Activated T-cell treated with anti-CD3 and anti-CD28 coated beads, Interleukin-2, amount 50 U/mL, for 1 hour (primary cell): Measurements from ENCODE around the gene CTAGE1.
"Not testable (repeated sequence)": the region's sequence is repeated elsewhere in the genome, so short reads cannot be mapped to it uniquely, and the experiment has no call there.

Source experiments
- DNase-seq: peaks from one replicate; pipeline ENCODE4 v3.0.0-alpha.2; 2020

CTAGE1 gene

GRCh38 chr18:22417496-22418188 is at the start of gene CTAGE1:
Gene CTAGE1, minus strand, starts transcription at chr18:22417915. Its CDS starts 104 bp downstream, at chr18:22417811.
- DNase-seq, result no peak

GRCh38 chr18:22466608-22467395 is 49.1 kb upstream of the CTAGE1 start:
- no peak for DNase-seq

- no peak for DNase-seq
These were observed 48.2 kb upstream of the CTAGE1 start for GRCh38 chr18:22465859-22466457.

GRCh38 chr18:22463076-22463475 is 45.4 kb upstream of the CTAGE1 start:
- DNase-seq, result no peak

GRCh38 chr18:22459491-22459890 is 41.8 kb upstream of the CTAGE1 start:
- no peak for DNase-seq

- no peak for DNase-seq
These were observed 39.8 kb upstream of the CTAGE1 start for GRCh38 chr18:22457524-22457923.

- DNase-seq, result no peak
These were observed 38.8 kb upstream of the CTAGE1 start for GRCh38 chr18:22456547-22456946.

GRCh38 chr18:22456116-22456480 is 38.4 kb upstream of the CTAGE1 start:
- no peak for DNase-seq

GRCh38 chr18:22455425-22456115 is 37.9 kb upstream of the CTAGE1 start:
- no peak for DNase-seq

GRCh38 chr18:22453315-22453714 is 35.6 kb upstream of the CTAGE1 start:
- DNase-seq, result no peak

- DNase-seq, result no peak
These were observed 34.5 kb upstream of the CTAGE1 start for GRCh38 chr18:22452226-22452668.

- DNase-seq, result no peak
These were observed 34.1 kb upstream of the CTAGE1 start for GRCh38 chr18:22451796-22452195.

GRCh38 chr18:22450766-22451165 is 33.1 kb upstream of the CTAGE1 start:
- not testable (repeated sequence) for DNase-seq

- DNase-seq, result not testable (repeated sequence)
These were observed 32.6 kb upstream of the CTAGE1 start for GRCh38 chr18:22450318-22450717.

GRCh38 chr18:22449753-22450152 is 32.0 kb upstream of the CTAGE1 start:
- not testable (repeated sequence) for DNase-seq

- no peak for DNase-seq
These were observed 30.5 kb upstream of the CTAGE1 start for GRCh38 chr18:22448238-22448637.

GRCh38 chr18:22447792-22448191 is 30.1 kb upstream of the CTAGE1 start:
- DNase-seq, result no peak

- no peak for DNase-seq
These were observed 29.2 kb upstream of the CTAGE1 start for GRCh38 chr18:22446911-22447310.

- DNase-seq, result no peak
These were observed 28.6 kb upstream of the CTAGE1 start for GRCh38 chr18:22446325-22446724.

GRCh38 chr18:22441638-22442037 is 23.9 kb upstream of the CTAGE1 start:
- no peak for DNase-seq

GRCh38 chr18:22439447-22439846 is 21.7 kb upstream of the CTAGE1 start:
- DNase-seq, result no peak

- DNase-seq, result no peak
These were observed 18.4 kb upstream of the CTAGE1 start for GRCh38 chr18:22436136-22436535.

GRCh38 chr18:22434973-22435608 is 17.4 kb upstream of the CTAGE1 start:
- DNase-seq, result no peak
